K562 (cell line): ENCODE results near the gene HEPHL1. TPM values are rescaled to one million over a fixed set of nuclear protein-coding genes. Genes with fewer than 3 reads are reported as not detected.

Source experiments
- CHD1 ChIP-seq: fragments of 200-600 bp; sonication (generic); IDR thresholded peaks from one replicate; pipeline ENCODE4 v1.6.1; 2012; ENCODE audit warnings: mild to moderate bottlenecking, moderate library complexity, low read length, inconsistent platforms
- DMBX1 ChIP-seq: fragments of 250-450 bp; sonication (Bioruptor Pico); IDR thresholded peaks from 2 replicates; pipeline ENCODE4 v1.8.0; 2022; ENCODE audit warnings: inconsistent platforms, mild to moderate bottlenecking, moderate library complexity, borderline replicate concordance
- EP400 ChIP-seq: fragments of 450-650 bp; IDR thresholded peaks from 2 replicates; pipeline ENCODE4 v1.6.1; 2017; ENCODE audit warnings: antibody characterized with exemption, mild to moderate bottlenecking, moderate library complexity
- ETS2 ChIP-seq: IDR thresholded peaks from 2 replicates; pipeline ENCODE4 v1.6.1; 2016; ENCODE audit warnings: borderline replicate concordance, missing genetic modification characterization, mild to moderate bottlenecking, moderate library complexity, missing compliant biosample characterization; ENCODE audit not compliant: poor library complexity, severe bottlenecking
- KAT7 ChIP-seq: sonication (generic); formaldehyde crosslinking; IDR thresholded peaks from 2 replicates; pipeline ENCODE4 v1.8.0; 2022; ENCODE audit warnings: missing genetic modification reagents, mild to moderate bottlenecking, borderline replicate concordance
- KAT8 ChIP-seq: fragments of 450-650 bp; IDR thresholded peaks from 2 replicates; pipeline ENCODE4 v1.6.1; 2016; ENCODE audit warnings: low read depth, mild to moderate bottlenecking
- MAX ChIP-seq: sonication (generic); formaldehyde crosslinking; IDR thresholded peaks from 2 replicates; pipeline ENCODE4 v1.9.0; 2022; ENCODE audit warnings: mild to moderate bottlenecking, missing genetic modification reagents
- POLR2AphosphoS5 ChIP-seq: IDR thresholded peaks from 2 replicates; pipeline ENCODE4 v1.6.1; 2011; ENCODE audit warnings: mild to moderate bottlenecking, low read depth, low read length, moderate library complexity; ENCODE audit not compliant: control insufficient read depth, insufficient read depth
- ZNF830 ChIP-seq: fragments of 250-450 bp; sonication (Bioruptor Pico); IDR thresholded peaks from 2 replicates; pipeline ENCODE4 v1.5.0; 2021; ENCODE audit warnings: mild to moderate bottlenecking
- polyA plus RNA-seq, 8 experiments: library from polyadenylated mRNA; depleted of rRNA in 4 of 8; stranded (reverse) in 5 of 8; unstranded in 3 of 8; fragments of >200 nt; fragmentation: Nextera tagmentation in 2 of 8; fragmentation: Illumina TruSeq in 1 of 8; extraction: Ambion mirVana in 2 of 8; extraction: Trizol in 1 of 8; gene quantifications; 2 replicates each; pipeline versions ENCODE4 v1.2.1 to v1.2.3, GENCODE V29; 2011 to 2014; ENCODE audit warnings: inconsistent platforms in 1 of 8, missing spikeins in 1 of 8
- total RNA-seq, 7 experiments: library from RNA; depleted of rRNA in 6 of 7; stranded (reverse); fragments of >200 nt in 6 of 7; fragmentation: Illumina TruSeq in 2 of 7; extraction: Trizol in 2 of 7; gene quantifications; 2 replicates each; pipeline versions ENCODE4 v1.2.1 to v1.2.3, GENCODE V29; 2011 to 2021; ENCODE audit warnings: low replicate concordance in 1 of 7
- TF ChIP-seq, protein P1 (sequence below), 2 experiments: fragments of 450-650 bp; IDR thresholded peaks; 2 replicates each; pipeline ENCODE4 v1.6.1; 2016; ENCODE audit warnings: mild to moderate bottlenecking in 2 of 2, borderline replicate concordance in 1 of 2, low read depth in 1 of 2, moderate library complexity in 1 of 2
- TF ChIP-seq, protein P2 (sequence below): fragments of 450-650 bp; IDR thresholded peaks from 2 replicates; pipeline ENCODE4 v1.7.0; 2016; ENCODE audit warnings: borderline replicate concordance
- TF ChIP-seq, protein P3 (sequence below), 2 experiments: IDR thresholded peaks in 1 of 2; conservative IDR thresholded peaks in 1 of 2; 2 replicates each; pipeline ENCODE4 v1.6.1; 2016; ENCODE audit warnings: low read depth in 2 of 2, mild to moderate bottlenecking in 1 of 2, missing compliant biosample characterization in 1 of 2, missing genetic modification characterization in 1 of 2, moderate library complexity in 1 of 2

The HEPHL1 gene
- total and polyA plus RNA-seq, 9 of the 15 experiments (the other 6 are each of a cell fraction or from before 2014, with no cell fraction given) = 0.01 TPM; not detected in 8

DNA sequence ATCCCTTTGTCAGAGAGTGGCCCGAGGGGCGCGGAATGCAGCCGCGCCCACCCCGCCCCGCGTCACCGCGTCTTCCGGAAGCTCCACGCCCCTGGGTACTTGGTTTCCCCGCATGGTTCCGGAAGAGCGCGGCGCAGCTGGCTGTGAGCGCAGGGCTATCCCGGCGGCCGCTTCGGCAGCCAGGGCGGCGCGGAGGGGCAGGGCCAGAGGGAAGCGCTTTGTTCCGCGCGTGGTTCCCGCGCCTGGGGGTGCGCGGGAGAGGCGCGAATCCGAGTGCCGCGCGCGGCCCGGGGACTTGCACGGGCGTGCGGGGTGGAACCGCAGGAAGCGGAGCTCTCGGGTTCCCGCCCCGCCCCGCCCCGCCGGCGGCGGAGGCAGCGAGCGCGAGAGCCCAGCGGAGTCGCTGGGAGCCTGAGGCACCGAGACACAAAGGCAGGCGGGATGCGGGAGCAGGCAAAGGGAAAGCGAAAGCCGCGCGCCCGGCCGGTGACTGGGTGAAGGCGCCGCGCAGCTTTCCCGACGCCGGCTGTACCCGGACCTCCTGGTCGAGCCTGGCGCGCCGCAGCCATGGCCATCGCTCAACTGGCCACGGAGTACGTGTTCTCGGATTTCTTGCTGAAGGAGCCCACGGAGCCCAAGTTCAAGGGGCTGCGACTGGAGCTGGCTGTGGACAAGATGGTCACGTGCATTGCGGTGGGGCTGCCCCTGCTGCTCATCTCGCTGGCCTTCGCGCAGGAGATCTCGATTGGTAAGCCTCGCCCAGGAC is 107.8 kb downstream of the HEPHL1 start, which contains the start of gene PANX1 (continued):
- TF ChIP-seq, protein P1, sequence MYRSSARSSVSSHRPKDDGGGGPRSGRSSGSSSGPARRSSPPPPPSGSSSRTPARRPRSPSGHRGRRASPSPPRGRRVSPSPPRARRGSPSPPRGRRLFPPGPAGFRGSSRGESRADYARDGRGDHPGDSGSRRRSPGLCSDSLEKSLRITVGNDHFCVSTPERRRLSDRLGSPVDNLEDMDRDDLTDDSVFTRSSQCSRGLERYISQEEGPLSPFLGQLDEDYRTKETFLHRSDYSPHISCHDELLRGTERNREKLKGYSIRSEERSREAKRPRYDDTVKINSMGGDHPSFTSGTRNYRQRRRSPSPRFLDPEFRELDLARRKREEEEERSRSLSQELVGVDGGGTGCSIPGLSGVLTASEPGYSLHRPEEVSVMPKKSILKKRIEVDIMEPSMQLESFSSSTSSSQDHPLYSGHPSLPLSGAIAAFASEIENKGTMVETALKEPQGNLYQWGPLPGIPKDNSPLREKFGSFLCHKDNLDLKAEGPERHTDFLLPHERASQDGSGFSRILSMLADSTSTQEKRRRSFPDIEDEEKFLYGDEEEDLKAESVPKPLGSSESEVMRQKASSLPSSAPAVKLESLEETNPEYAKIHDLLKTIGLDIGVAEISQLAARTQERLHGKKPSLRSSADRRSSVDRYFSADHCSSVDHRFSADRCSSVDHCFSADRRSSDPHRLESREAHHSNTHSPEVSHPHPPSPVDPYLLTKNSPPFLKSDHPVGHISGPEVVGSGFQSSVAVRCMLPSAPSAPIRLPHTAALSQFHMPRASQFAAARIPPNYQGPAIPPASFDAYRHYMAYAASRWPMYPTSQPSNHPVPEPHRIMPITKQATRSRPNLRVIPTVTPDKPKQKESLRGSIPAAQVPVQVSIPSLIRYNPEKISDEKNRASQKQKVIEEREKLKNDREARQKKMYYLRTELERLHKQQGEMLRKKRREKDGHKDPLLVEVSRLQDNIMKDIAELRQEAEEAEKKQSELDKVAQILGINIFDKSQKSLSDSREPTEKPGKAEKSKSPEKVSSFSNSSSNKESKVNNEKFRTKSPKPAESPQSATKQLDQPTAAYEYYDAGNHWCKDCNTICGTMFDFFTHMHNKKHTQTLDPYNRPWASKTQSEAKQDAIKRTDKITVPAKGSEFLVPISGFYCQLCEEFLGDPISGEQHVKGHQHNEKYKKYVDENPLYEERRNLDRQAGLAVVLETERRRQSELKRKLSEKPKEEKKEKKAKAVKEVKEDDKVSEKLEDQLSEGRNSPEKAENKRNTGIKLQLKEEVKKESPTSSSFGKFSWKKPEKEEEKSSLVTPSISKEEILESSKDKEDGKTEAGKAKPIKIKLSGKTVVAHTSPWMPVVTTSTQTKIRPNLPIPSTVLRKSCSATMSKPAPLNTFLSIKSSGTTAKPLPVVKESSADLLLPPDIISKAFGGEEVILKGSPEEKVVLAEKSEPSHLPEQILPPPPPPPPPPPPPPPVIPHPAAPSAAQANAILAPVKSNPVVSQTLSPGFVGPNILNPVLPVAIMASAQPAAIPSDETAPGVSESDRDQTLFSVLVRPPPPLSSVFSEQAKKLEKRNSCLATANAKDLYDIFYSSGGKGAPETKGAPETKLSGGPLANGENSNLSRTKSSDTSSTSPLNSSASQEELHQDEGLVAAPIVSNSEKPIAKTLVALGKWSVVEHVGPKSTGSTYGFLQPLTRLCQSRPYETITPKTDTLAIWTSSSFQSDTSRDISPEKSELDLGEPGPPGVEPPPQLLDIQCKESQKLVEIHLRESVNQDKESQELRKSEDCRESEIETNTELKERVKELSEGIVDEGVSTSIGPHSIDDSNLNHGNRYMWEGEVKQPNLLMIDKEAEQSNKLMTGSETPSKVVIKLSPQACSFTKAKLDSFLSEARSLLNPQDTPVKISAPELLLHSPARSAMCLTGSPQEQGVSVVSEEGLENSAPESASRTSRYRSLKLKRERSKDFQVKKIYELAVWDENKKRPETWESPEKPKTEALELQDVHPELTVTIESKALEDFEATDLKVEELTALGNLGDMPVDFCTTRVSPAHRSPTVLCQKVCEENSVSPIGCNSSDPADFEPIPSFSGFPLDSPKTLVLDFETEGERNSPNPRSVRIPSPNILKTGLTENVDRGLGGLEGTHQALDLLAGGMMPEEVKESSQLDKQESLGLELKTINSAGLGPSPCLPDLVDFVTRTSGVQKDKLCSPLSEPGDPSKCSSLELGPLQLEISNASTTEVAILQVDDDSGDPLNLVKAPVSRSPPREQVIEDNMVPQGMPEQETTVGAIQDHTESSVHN (IDR thresholded peaks at IDR 0.05; ENCODE audit: borderline replicate concordance in 1 of 2, low read depth in 1 of 2) = no peak
- TF ChIP-seq MAX (CRISPR knock-in tag) (peak; percentile 31; the same call in 1 of the 2 replicates), KAT8 (no peak), CHD1 (peak; percentile 85), POLR2AphosphoS5 (peak; percentile 73; the same call in 1 of the 2 replicates), EP400 (peak; percentile 72; the same call in 1 of the 2 replicates), DMBX1 (no peak), KAT7 (peak; percentile 76; the same call in 1 of the 2 replicates), ETS2 (no peak), ZNF830 (CRISPR knock-in tag) (peak; percentile 68; the same call in 1 of the 2 replicates)
- TF ChIP-seq, protein P2, sequence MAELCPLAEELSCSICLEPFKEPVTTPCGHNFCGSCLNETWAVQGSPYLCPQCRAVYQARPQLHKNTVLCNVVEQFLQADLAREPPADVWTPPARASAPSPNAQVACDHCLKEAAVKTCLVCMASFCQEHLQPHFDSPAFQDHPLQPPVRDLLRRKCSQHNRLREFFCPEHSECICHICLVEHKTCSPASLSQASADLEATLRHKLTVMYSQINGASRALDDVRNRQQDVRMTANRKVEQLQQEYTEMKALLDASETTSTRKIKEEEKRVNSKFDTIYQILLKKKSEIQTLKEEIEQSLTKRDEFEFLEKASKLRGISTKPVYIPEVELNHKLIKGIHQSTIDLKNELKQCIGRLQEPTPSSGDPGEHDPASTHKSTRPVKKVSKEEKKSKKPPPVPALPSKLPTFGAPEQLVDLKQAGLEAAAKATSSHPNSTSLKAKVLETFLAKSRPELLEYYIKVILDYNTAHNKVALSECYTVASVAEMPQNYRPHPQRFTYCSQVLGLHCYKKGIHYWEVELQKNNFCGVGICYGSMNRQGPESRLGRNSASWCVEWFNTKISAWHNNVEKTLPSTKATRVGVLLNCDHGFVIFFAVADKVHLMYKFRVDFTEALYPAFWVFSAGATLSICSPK = no peak
- TF ChIP-seq, protein P3, sequence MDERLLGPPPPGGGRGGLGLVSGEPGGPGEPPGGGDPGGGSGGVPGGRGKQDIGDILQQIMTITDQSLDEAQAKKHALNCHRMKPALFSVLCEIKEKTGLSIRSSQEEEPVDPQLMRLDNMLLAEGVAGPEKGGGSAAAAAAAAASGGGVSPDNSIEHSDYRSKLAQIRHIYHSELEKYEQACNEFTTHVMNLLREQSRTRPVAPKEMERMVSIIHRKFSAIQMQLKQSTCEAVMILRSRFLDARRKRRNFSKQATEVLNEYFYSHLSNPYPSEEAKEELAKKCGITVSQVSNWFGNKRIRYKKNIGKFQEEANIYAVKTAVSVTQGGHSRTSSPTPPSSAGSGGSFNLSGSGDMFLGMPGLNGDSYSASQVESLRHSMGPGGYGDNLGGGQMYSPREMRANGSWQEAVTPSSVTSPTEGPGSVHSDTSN (CRISPR knock-in tag; IDR thresholded peaks at IDR 0.05; ENCODE audit: low read depth) = no peak
- TF ChIP-seq, protein P3 (tag; conservative IDR thresholded peaks at IDR 0.05; ENCODE audit: low read depth) = no peak
